D341Med (cell line): ENCODE results near the gene RDH16.
"Not testable (repeated sequence)": the region's sequence is repeated elsewhere in the genome, so short reads cannot be mapped to it uniquely, and the experiment has no call there.

Experiments
- DNase-seq: peaks from one replicate; pipeline ENCODE4 v3.0.0; 2012; ENCODE audit warnings: low spot score

Gene RDH16

DNA sequence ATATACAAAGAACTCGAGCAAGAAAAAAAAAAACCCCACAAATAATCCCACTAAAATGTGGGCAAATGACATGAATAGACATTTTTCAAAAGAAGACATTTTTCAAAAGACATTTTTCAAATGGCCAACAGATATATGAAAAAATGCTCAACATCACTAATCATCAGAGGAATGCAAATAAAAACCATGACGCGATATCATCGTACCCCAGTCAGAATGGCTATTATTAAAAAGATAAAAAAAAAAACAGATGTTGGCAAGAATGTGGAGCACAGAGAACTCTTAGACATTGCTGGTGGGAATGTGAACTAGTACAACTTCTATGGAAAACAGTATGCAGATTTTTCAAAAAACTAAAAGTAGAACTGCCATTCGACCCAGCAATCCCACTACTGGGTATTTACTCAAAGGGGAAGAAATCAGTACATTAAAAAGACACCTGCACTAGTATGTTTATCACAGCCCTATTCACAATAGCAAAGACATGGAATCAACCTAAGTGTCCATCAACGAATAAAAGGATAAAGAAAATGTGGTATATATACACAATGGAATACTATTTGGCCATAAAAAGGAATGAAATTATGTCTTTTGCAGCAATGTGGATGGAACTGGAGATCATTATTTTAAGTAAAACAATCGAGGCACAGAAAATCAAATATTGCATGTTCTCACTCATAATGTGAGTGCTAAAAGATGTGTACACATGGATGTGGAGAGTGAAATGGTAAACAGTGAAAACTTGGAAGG is 32.6 kb upstream of the RDH16 start:
- no peak for DNase-seq

DNA sequence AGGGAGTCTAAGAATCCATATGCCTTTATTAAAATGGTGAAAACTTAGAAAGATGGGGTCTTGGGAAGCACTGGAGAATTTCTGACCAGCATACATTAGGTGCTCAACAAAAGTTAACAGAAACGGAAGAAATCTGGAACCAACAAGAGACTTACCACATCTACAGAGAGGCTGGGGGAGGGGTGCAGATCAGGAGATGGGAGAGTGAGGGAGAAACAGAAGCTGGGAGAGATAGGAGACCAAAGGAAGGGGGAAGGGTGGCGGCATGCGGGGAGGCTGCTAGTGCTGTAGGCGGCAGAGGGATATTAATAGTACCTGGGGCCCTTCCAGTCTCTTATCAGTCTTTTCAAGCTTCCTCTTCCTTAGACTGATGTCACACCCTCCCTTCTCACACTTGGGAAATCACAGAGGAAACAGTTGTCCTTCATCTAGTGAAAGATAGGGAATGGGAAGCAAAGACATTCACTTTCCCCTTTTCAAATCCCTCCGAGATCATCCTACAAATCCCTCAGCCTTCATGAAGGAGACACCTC is 30.9 kb upstream of the RDH16 start:
- no peak for DNase-seq

- peak; percentile 89 for DNase-seq
These were observed 30.2 kb upstream of the RDH16 start for GRCh38 chr12:56987551-56988053.

DNA sequence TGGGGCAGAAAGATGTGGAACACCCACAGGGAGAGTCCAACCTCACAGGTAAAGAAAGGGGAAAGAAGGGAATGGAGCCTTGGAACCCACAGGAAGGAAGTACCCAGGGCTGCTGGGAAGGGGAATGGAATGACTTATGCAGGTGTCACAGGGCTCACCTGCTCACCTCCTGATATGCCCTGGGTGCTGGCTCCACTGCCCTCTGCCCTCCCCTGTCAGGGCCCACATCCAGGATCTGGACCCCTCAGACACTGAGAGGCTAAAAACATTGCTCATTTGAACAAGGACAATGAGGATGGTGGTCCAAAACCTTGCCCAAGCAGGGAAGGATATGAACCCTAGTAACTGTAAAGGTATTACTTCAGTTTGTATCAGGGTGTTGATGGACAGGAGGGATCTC is 29.6 kb upstream of the RDH16 start:
- DNase-seq, result no peak

DNA sequence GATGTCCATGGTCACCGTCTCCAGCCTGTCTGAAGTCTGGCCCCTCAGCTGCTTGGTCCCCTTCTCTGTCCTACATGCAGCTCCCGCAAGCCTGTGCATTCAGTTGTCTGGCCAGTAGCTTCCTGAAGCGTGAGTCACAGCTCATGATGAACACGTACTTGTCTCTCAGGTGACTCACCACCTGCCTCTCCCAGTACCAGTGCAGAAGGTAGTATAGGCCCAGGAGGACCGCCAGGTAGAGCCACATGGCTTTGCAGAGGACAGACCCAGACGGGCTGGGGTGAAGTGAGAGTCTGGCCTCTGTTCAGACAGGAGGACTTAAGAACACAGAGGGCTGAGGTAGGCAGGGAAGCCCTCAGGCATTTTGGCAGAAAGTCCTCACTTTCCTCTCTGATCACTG is 28.3 kb upstream of the RDH16 start:
- DNase-seq, result not testable (repeated sequence)

DNA sequence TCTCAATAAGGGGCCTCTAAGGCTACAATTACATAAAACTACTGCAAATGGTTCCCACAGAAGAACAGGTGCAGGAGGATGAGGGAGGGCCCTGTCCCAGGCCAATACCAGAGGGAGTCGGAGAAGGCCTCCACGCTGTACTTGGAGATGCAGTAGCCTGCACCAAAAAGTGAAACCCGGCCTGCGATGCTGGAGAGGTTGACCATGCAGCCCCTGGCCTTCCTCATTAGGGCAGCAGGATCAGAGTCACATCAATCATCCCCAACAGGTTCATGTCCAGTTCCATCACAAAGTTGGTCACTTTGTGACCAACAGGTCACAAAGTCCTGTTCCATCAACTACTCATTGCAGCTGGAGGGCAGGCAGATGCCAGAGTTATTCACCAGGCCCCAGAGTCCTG is 26.0 kb upstream of the RDH16 start:
- no peak for DNase-seq

GRCh38 chr12:56982578-56983236 is 25.3 kb upstream of the RDH16 start:
- DNase-seq, result not testable (repeated sequence)

- DNase-seq, result peak; percentile 8
These were observed 23.6 kb upstream of the RDH16 start for GRCh38 chr12:56980941-56981530.

GRCh38 chr12:56980268-56980667 is 22.9 kb upstream of the RDH16 start:
- no peak for DNase-seq

GRCh38 chr12:56979628-56980027 is 22.2 kb upstream of the RDH16 start:
- peak; percentile 9 for DNase-seq

GRCh38 chr12:56978397-56979138 is 21.2 kb upstream of the RDH16 start:
- DNase-seq, result no peak

DNA sequence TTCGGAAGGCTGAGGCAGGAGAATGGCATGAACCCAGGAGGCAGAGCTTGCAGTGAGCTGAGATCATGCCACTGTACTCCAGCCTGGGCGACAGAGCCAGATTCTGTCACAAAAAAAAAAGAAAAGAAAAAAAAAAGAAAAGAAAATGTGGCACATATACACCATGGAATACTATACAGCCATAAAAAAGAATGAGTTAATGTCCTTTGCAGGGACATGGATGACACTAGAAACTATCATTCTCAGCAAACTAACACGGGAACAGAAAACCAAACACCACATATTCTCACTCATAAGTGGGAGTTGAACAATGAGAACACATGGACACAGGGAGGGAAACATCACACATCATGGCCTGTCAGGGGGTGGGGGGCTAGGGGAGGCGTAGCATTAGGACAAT is 20.0 kb upstream of the RDH16 start:
- not testable (repeated sequence) for DNase-seq

- not testable (repeated sequence) for DNase-seq
These were observed 16.8 kb upstream of the RDH16 start for GRCh38 chr12:56974224-56974623.

DNA sequence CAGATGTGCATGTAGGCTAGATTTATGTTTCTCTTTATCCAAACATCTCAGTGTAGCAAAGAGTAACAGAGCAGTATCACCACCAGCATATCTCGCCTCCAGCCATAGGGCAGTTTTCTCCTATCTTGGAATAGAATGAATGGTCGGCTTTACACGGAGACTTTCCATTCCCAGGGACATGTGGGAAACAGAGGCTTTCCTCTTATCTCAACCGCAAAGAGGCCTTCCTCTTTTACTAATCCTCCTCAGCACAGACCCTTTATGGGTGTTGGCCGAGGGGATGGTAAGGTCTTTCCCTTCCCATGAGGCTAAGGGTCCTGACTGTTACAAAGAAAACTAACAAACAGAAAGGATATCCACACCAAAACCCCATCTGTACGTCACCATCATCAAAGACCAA is 11.5 kb upstream of the RDH16 start:
- not testable (repeated sequence) for DNase-seq

- not testable (repeated sequence) for DNase-seq
These were observed 8.7 kb upstream of the RDH16 start for GRCh38 chr12:56965997-56966642.

DNA sequence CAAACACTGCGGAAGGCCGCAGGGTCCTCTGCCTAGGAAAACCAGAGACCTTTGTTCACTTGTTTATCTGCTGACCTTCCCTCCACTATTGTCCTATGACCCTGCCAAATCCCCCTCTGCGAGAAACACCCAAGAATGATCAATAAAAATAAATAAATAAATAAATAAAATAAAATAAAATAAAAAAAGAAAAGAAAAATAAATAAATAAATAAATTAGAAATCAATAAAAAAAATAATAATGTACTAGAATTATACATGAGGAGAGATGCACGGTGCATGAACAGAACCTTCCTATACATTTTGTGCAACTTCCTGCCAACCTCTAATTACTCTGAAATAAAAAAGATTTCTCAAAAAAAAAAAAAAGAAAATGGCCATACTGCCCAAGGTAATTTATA is 7.7 kb upstream of the RDH16 start:
- not testable (repeated sequence) for DNase-seq

- DNase-seq, result not testable (repeated sequence)
These were observed 6.1 kb upstream of the RDH16 start for GRCh38 chr12:56963557-56963956.

DNA sequence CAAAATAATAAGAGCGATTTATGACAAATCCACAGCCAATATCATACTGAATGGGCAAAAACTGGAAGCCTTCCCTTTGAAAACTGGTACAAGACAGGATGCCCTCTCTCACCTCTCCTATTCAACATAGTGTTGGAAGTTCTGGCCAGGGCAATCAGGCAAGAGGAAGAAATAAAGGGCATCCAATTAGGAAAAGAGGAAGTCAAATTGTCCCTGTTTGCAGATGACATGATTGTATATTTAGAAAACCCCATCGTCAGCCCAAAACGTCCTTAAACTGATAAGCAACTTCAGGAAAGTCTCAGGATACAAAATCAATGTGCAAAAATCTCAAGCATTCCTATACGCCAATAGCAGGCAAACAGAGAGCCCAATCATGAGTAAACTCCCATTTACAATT is 4.8 kb upstream of the RDH16 start:
- not testable (repeated sequence) for DNase-seq

DNA sequence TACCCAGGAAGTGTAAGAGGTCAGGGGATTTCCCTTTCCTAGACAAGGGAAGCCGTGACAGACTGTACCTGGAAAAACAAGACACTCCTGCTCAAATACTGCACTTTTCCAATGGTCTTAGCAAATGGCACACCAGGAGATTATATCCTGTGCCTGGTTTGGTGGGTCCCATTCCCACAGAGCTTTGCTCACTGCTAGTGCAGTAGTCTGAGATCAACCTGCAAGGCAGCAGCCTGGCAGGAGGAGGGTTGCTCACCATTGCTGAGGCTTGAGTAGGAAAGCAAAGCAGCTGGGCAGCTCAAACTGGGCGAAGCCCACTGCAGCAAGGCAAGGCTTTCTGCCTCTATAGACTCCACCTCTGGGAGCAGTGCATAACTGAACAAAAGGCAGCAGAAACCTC is 1.0 kb upstream of the RDH16 start:
- no peak for DNase-seq

GRCh38 chr12:56955631-56956256 is 1.7 kb downstream of the RDH16 start:
- no peak for DNase-seq

DNA sequence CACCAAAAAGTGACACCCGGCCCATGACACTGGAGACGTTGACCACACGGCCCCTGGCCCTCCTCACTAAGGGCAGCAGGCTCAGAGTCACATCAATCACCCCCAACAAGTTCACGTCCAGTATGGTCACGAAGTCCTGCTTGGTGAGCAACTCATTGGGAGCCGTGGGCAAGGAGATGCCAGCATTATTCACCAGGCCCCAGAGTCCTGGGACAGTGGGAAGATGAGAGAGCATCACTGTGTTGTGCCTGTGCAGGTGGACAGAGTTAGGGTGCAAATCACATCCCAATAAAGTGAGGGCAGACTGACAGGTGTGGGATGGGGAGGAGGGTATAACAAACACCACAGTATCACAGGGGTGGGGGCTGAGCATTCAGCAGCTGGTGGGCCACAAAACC is 2.5 kb downstream of the RDH16 start:
- DNase-seq, result no peak
